ENCODE results near the gene TMEM17.

- TF ChIP-seq CTCF (IDR thresholded peaks at IDR 0.05; ENCODE audit: low read depth, low read length, poor library complexity, severe bottlenecking) (no peak), EZH2phosphoT487 (IDR thresholded peaks at IDR 0.05; ENCODE audit: borderline replicate concordance, low read length) (no peak)
Measured at GRCh38 chr2:62489702-62490101, 16.3 kb downstream of the TMEM17 start.
